DOHH2 (cell line): ENCODE results near the gene PEX26.

ENCODE experiments used
- EZH2phosphoT487 ChIP-seq: fragments of 200-600 bp; sonication (generic); IDR thresholded peaks from 2 replicates; pipeline ENCODE4 v1.6.1; 2017; ENCODE audit warnings: borderline replicate concordance, mild to moderate bottlenecking, antibody characterized with exemption, low read length, moderate library complexity, mixed read lengths
- TF ChIP-seq, protein P1 (sequence below): fragments of 200-600 bp; sonication (generic); IDR thresholded peaks from one replicate; pipeline ENCODE4 v1.5.1; 2014; ENCODE audit warnings: antibody characterized with exemption, mild to moderate bottlenecking, low read depth, low read length; ENCODE audit not compliant: poor library complexity, severe bottlenecking

DNA sequence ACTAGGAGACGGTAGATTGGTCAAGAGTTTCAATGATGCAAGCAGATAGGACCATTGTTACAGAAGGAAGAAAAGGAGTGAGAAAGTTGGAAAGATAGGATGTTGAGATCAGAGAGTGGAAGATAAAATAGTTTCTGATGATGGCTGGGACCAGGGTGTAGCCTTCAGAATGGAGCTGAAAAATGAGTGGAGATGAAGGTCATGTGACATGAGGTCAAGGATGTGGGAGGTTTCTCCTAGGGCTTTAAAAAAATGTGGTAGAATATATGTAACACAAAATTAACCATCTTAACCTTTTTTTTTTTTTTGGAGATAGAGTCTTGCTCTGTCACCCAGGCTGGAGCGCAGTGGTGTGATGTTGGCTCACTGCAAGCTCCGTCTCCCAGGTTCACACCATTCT is 18.3 kb upstream of the PEX26 start:
- TF ChIP-seq EZH2phosphoT487: no peak
- TF ChIP-seq, protein P1, sequence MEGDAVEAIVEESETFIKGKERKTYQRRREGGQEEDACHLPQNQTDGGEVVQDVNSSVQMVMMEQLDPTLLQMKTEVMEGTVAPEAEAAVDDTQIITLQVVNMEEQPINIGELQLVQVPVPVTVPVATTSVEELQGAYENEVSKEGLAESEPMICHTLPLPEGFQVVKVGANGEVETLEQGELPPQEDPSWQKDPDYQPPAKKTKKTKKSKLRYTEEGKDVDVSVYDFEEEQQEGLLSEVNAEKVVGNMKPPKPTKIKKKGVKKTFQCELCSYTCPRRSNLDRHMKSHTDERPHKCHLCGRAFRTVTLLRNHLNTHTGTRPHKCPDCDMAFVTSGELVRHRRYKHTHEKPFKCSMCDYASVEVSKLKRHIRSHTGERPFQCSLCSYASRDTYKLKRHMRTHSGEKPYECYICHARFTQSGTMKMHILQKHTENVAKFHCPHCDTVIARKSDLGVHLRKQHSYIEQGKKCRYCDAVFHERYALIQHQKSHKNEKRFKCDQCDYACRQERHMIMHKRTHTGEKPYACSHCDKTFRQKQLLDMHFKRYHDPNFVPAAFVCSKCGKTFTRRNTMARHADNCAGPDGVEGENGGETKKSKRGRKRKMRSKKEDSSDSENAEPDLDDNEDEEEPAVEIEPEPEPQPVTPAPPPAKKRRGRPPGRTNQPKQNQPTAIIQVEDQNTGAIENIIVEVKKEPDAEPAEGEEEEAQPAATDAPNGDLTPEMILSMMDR: no peak
